HEK293 (cell line): Measurements from ENCODE around the gene STARD4.
A peak's percentile ranks its signal among the peaks of the same experiment; 100 is the strongest.

Source experiments
- CTCF ChIA-PET: fragments of 350-600 bp; formaldehyde crosslinking; extraction: SDS; loops from one replicate; lab custom pipeline; 2021; ENCODE audit warnings: antibody characterized with exemption; lab: Yijun Ruan, JAX
- POLR2A ChIA-PET: fragments of 300-600 bp; formaldehyde crosslinking; extraction: SDS; loops from one replicate; lab custom pipeline; 2020; ENCODE audit warnings: antibody characterized with exemption, inconsistent platforms; lab: Yijun Ruan, JAX
- H3K27ac ChIP-seq: fragments of 200-500 bp; sonication (Bioruptor generic); 2 replicates; pipeline ENCODE4 v1.5.1; 2014; ENCODE audit warnings: low read depth, low read length, control low read depth, inconsistent platforms; ENCODE audit errors: extremely low read depth
- H3K36me3 ChIP-seq, 2 experiments: fragments of 200-500 bp in 1 of 2; sonication (Bioruptor generic) in 1 of 2; 1 replicate in 1 of 2; 2 replicates in 1 of 2; pipeline ENCODE4 v1.5.1; 2014 to 2017; ENCODE audit warnings: inconsistent platforms in 2 of 2, low read length in 2 of 2; ENCODE audit not compliant: control insufficient read depth in 2 of 2, insufficient read depth in 1 of 2
- H3K4me1 ChIP-seq: fragments of 200-500 bp; sonication (Bioruptor generic); 2 replicates; pipeline ENCODE4 v1.5.1; 2014; ENCODE audit warnings: mild to moderate bottlenecking, low read length, inconsistent platforms; ENCODE audit not compliant: control insufficient read depth, insufficient read depth
- H3K4me3 ChIP-seq: 2 replicates; pipeline ENCODE4 v1.5.1; 2011; ENCODE audit warnings: low read depth, mild to moderate bottlenecking, control low read depth, low read length, moderate library complexity
- H3K9me3 ChIP-seq: fragments of 200-500 bp; sonication (Bioruptor generic); 2 replicates; pipeline ENCODE4 v1.5.1; 2014; ENCODE audit warnings: low read depth, low read length, inconsistent platforms; ENCODE audit not compliant: control insufficient read depth, insufficient read depth
- BCL11B ChIP-seq: fragments of 450-650 bp; formaldehyde crosslinking; IDR thresholded peaks from 2 replicates; pipeline ENCODE4 v1.5.1; 2016; ENCODE audit warnings: low read depth, missing biosample characterization, missing genetic modification characterization
- IKZF3 ChIP-seq: fragments of 450-650 bp; IDR thresholded peaks from 2 replicates; pipeline ENCODE4 v1.5.0; 2018; ENCODE audit warnings: missing biosample characterization, mild to moderate bottlenecking, missing genetic modification characterization, moderate library complexity
- SP7 ChIP-seq: fragments of 450-650 bp; formaldehyde crosslinking; IDR thresholded peaks from 2 replicates; pipeline ENCODE4 v1.5.1; 2016; ENCODE audit warnings: missing biosample characterization, missing genetic modification characterization
- TCF7L2 ChIP-seq: IDR thresholded peaks from 2 replicates; pipeline ENCODE4 v1.6.1; 2011; ENCODE audit warnings: low read depth, mild to moderate bottlenecking, inconsistent platforms, low read length, moderate library complexity, borderline replicate concordance
- ZBTB17 ChIP-seq: fragments of 450-650 bp; formaldehyde crosslinking; IDR thresholded peaks from 2 replicates; pipeline ENCODE4 v1.5.1; 2016; ENCODE audit warnings: missing biosample characterization, missing genetic modification characterization
- ZBTB48 ChIP-seq: fragments of 450-650 bp; formaldehyde crosslinking; IDR thresholded peaks from 2 replicates; pipeline ENCODE4 v1.5.1; 2016; ENCODE audit warnings: missing biosample characterization, missing genetic modification characterization
- ZNF121 ChIP-seq: fragments of 450-650 bp; formaldehyde crosslinking; IDR thresholded peaks from 2 replicates; pipeline ENCODE4 v1.5.1; 2016; ENCODE audit warnings: missing biosample characterization, missing genetic modification characterization
- ZNF223 ChIP-seq: fragments of 450-650 bp; formaldehyde crosslinking; IDR thresholded peaks from 2 replicates; pipeline ENCODE4 v1.5.1; 2016; ENCODE audit warnings: missing biosample characterization, missing genetic modification characterization
- ZNF366 ChIP-seq: fragments of 450-650 bp; formaldehyde crosslinking; conservative IDR thresholded peaks from 2 replicates; pipeline ENCODE4 v1.5.1; 2016; ENCODE audit warnings: missing biosample characterization, missing genetic modification characterization
- ZNF394 ChIP-seq: fragments of 450-650 bp; formaldehyde crosslinking; IDR thresholded peaks from 2 replicates; pipeline ENCODE4 v1.5.1; 2016; ENCODE audit warnings: missing biosample characterization, missing genetic modification characterization, mild to moderate bottlenecking, moderate library complexity, borderline replicate concordance
- ZNF423 ChIP-seq: fragments of 450-650 bp; formaldehyde crosslinking; IDR thresholded peaks from 2 replicates; pipeline ENCODE4 v1.5.1; 2016; ENCODE audit warnings: missing biosample characterization, missing genetic modification characterization
- ZNF549 ChIP-seq: fragments of 450-650 bp; IDR thresholded peaks from 2 replicates; pipeline ENCODE4 v1.5.1; 2018; ENCODE audit warnings: missing biosample characterization, missing genetic modification characterization, mild to moderate bottlenecking, inconsistent platforms, moderate library complexity
- ZNF660 ChIP-seq: fragments of 450-650 bp; IDR thresholded peaks from 2 replicates; pipeline ENCODE4 v1.5.1; 2018; ENCODE audit warnings: missing biosample characterization, mild to moderate bottlenecking, missing genetic modification characterization
- ZNF664 ChIP-seq: fragments of 450-650 bp; formaldehyde crosslinking; IDR thresholded peaks from 2 replicates; pipeline ENCODE4 v1.5.1; 2016; ENCODE audit warnings: missing biosample characterization, missing genetic modification characterization
- ZNF692 ChIP-seq: fragments of 450-650 bp; formaldehyde crosslinking; IDR thresholded peaks from 2 replicates; pipeline ENCODE4 v1.5.1; 2016; ENCODE audit warnings: missing biosample characterization, missing genetic modification characterization
- ZNF747 ChIP-seq: fragments of 450-650 bp; formaldehyde crosslinking; IDR thresholded peaks from 2 replicates; pipeline ENCODE4 v1.5.1; 2016; ENCODE audit warnings: missing biosample characterization, missing genetic modification characterization
- ZNF843 ChIP-seq: fragments of 450-650 bp; formaldehyde crosslinking; IDR thresholded peaks from 2 replicates; pipeline ENCODE4 v1.5.1; 2016; ENCODE audit warnings: missing biosample characterization, missing genetic modification characterization
- ZSCAN23 ChIP-seq: fragments of 450-650 bp; formaldehyde crosslinking; IDR thresholded peaks from 2 replicates; pipeline ENCODE4 v1.5.1; 2016; ENCODE audit warnings: missing biosample characterization, missing genetic modification characterization
- ZXDB ChIP-seq: fragments of 450-650 bp; formaldehyde crosslinking; IDR thresholded peaks from 2 replicates; pipeline ENCODE4 v1.5.1; 2016; ENCODE audit warnings: missing biosample characterization, missing genetic modification characterization
- TF ChIP-seq, protein P1 (sequence below): fragments of 450-650 bp; formaldehyde crosslinking; IDR thresholded peaks from 2 replicates; pipeline ENCODE4 v1.5.1; 2016; ENCODE audit warnings: missing biosample characterization, missing genetic modification characterization
- TF ChIP-seq, protein P2 (sequence below): fragments of 450-650 bp; formaldehyde crosslinking; IDR thresholded peaks from 2 replicates; pipeline ENCODE4 v1.5.1; 2016; ENCODE audit warnings: missing biosample characterization, missing genetic modification characterization

STARD4 gene

DNA sequence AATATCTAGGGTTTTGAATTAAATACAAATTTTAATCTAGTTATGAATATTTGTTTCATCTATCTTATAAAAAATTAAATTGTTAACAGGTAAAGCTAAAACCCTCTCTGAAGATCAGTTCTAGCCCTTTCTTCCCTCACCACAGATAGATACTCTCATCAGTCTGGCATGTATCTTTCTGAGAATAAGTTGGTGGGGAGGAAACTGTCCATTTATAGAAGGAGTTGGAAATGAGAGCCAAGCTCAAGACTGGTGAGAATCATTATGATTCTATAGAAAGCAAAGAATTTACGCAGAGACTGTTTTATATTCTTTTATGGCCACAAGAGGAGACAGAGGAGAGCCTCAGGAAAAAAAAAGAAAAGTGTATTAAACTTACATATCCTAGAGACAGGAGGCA lies 59.0 kb downstream of the STARD4 start (continued):
- no peak for TF ChIP-seq ZBTB48

DNA sequence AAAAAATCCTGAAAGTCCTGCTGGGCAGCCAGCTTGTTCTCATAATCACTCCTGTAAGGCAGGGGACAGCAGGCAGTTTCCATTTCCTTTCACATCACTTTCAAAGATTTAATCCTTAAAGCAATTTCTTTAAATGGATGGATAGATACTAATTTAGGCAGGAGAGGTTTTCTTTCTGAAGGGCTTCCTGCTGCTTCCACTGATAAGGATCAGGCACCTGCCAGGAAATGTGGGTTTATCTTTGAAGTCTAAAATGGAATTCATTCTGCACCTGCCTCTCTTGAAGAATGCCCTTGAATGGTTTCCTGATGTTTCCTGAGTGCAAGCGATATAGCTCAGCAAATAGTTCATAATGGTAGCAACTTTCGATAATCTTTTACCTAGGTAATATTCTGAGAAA lies 64.5 kb downstream of the STARD4 start:
- POLR2A ChIA-PET = no interaction called here
- CTCF ChIA-PET = no interaction called here
- TF ChIP-seq ZBTB17 = no peak
- TF ChIP-seq TCF7L2 = peak; percentile 28; the same call in 1 of the 2 replicates
- no peak for TF ChIP-seq IKZF3
- TF ChIP-seq, protein P1, sequence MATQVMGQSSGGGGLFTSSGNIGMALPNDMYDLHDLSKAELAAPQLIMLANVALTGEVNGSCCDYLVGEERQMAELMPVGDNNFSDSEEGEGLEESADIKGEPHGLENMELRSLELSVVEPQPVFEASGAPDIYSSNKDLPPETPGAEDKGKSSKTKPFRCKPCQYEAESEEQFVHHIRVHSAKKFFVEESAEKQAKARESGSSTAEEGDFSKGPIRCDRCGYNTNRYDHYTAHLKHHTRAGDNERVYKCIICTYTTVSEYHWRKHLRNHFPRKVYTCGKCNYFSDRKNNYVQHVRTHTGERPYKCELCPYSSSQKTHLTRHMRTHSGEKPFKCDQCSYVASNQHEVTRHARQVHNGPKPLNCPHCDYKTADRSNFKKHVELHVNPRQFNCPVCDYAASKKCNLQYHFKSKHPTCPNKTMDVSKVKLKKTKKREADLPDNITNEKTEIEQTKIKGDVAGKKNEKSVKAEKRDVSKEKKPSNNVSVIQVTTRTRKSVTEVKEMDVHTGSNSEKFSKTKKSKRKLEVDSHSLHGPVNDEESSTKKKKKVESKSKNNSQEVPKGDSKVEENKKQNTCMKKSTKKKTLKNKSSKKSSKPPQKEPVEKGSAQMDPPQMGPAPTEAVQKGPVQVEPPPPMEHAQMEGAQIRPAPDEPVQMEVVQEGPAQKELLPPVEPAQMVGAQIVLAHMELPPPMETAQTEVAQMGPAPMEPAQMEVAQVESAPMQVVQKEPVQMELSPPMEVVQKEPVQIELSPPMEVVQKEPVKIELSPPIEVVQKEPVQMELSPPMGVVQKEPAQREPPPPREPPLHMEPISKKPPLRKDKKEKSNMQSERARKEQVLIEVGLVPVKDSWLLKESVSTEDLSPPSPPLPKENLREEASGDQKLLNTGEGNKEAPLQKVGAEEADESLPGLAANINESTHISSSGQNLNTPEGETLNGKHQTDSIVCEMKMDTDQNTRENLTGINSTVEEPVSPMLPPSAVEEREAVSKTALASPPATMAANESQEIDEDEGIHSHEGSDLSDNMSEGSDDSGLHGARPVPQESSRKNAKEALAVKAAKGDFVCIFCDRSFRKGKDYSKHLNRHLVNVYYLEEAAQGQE = no peak
- TF ChIP-seq ZNF747 (tag by site-specific recombination) = no peak
- TF ChIP-seq ZNF692 (tag by site-specific recombination) = no peak
- TF ChIP-seq ZXDB (tag by site-specific recombination) = no peak
- no peak overlapping the region for H3K4me3 ChIP-seq
- H3K9me3 ChIP-seq = no peaks in the 10 kb centered on the region
- peaks cover 8% of the 10 kb centered on the region for H3K4me1 ChIP-seq
- H3K27ac ChIP-seq = no peak overlapping the region
- no peaks in the 10 kb centered on the region for H3K36me3 ChIP-seq

GRCh38 chr5:111447099-111447498 lies 65.2 kb downstream of the STARD4 start:
- Histone ChIP-seq H3K27ac (no peak overlapping the region), H3K4me3 (no peak overlapping the region), H3K9me3 (no peaks in the 10 kb centered on the region)
- POLR2A ChIA-PET = no interaction called here
- TF ChIP-seq ZSCAN23 = no peak
- no peak for TF ChIP-seq ZNF223 (tag by site-specific recombination)
- no peak for TF ChIP-seq ZNF121 (tag by site-specific recombination)
- no peak for TF ChIP-seq SP7
- TF ChIP-seq ZNF664 (tag by site-specific recombination) = no peak
- no peak for TF ChIP-seq ZNF660
- TF ChIP-seq BCL11B = no peak
- no peak for TF ChIP-seq ZNF394
- TF ChIP-seq ZNF366 (tag by site-specific recombination) = no peak
- no peak for TF ChIP-seq ZNF423
- TF ChIP-seq, protein P2, sequence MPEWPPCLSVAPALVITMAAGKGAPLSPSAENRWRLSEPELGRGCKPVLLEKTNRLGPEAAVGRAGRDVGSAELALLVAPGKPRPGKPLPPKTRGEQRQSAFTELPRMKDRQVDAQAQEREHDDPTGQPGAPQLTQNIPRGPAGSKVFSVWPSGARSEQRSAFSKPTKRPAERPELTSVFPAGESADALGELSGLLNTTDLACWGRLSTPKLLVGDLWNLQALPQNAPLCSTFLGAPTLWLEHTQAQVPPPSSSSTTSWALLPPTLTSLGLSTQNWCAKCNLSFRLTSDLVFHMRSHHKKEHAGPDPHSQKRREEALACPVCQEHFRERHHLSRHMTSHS = no peak
- TF ChIP-seq ZNF843 (tag by site-specific recombination) = no peak
- TF ChIP-seq ZNF549 = no peak
- no peak for TF ChIP-seq ZNF747 (tag by site-specific recombination)
- TF ChIP-seq, all 188 proteins: peak for 0
- no peaks in the 10 kb centered on the region for H3K36me3 ChIP-seq
- peaks cover 5% of the 10 kb centered on the region; the same call in 1 of the 2 replicates for H3K4me1 ChIP-seq
- CTCF ChIA-PET = no interaction called here
